DND-41 (cell line): Measurements from ENCODE around the gene ATP13A1.

Experiments
- ATAC-seq: fragments of 200-7000 bp; cut with Tn5 transposase; 3 replicates; pipeline ENCODE4 v1.9.1; 2021; ENCODE audit warnings: low read depth; ENCODE audit not compliant: insufficient read depth
- DNase-seq: peaks from one replicate; pipeline ENCODE4 v3.0.0-alpha.2; 2020
- H2AFZ ChIP-seq: 2 replicates; pipeline ENCODE4 v1.6.0; 2012; ENCODE audit warnings: low read depth, low read length
- H3K27ac ChIP-seq: 2 replicates; pipeline ENCODE4 v1.5.1; 2012; ENCODE audit warnings: low read length, inconsistent platforms
- H3K27me3 ChIP-seq: fragments of 200-600 bp; sonication (generic); 2 replicates; pipeline ENCODE4 v1.6.0; 2012; ENCODE audit warnings: low read length, mild to moderate bottlenecking, inconsistent platforms; ENCODE audit not compliant: insufficient read depth, poor library complexity
- H3K36me3 ChIP-seq: 2 replicates; pipeline ENCODE4 v1.5.1; 2012; ENCODE audit warnings: low read length, inconsistent platforms; ENCODE audit not compliant: insufficient read depth
- H3K4me1 ChIP-seq: 2 replicates; pipeline ENCODE4 v1.5.1; 2012; ENCODE audit warnings: mild to moderate bottlenecking, low read length; ENCODE audit not compliant: insufficient read depth
- H3K4me2 ChIP-seq: 2 replicates; pipeline ENCODE4 v1.6.0; 2012; ENCODE audit warnings: mild to moderate bottlenecking, moderate library complexity, low read length, inconsistent platforms; ENCODE audit not compliant: insufficient read depth
- H3K4me3 ChIP-seq, 2 experiments: fragments of 200-600 bp in 1 of 2; shearing (Covaris generic) in 1 of 2; 2 replicates each; pipeline ENCODE4 v1.5.1; 2012 to 2016; ENCODE audit warnings: inconsistent platforms in 2 of 2, low read length in 2 of 2, mild to moderate bottlenecking in 2 of 2, low read depth in 1 of 2, moderate library complexity in 1 of 2
- H3K79me2 ChIP-seq: 2 replicates; pipeline ENCODE4 v1.6.0; 2012; ENCODE audit warnings: low read length, inconsistent platforms; ENCODE audit not compliant: insufficient read depth
- H3K9ac ChIP-seq: 2 replicates; pipeline ENCODE4 v1.6.0; 2012; ENCODE audit warnings: low read depth, mild to moderate bottlenecking, inconsistent platforms, low read length, moderate library complexity
- H3K9me3 ChIP-seq: 2 replicates; pipeline ENCODE4 v1.5.1; 2012; ENCODE audit warnings: low read length, moderate library complexity, mild to moderate bottlenecking, inconsistent platforms; ENCODE audit not compliant: insufficient read depth, severe bottlenecking
- H4K20me1 ChIP-seq: 2 replicates; pipeline ENCODE4 v1.6.0; 2012; ENCODE audit warnings: low read length; ENCODE audit not compliant: insufficient read depth
- CTCF ChIP-seq: IDR thresholded peaks from 2 replicates; pipeline ENCODE4 v1.5.1; 2012; ENCODE audit warnings: borderline replicate concordance, low read length, moderate library complexity, mild to moderate bottlenecking; ENCODE audit not compliant: poor library complexity, severe bottlenecking; ENCODE audit errors: extremely low read depth
- EZH2 ChIP-seq: IDR thresholded peaks from 3 replicates; pipeline ENCODE4 v1.6.1; 2012; ENCODE audit warnings: borderline replicate concordance, low read depth, mild to moderate bottlenecking, moderate library complexity, low read length, inconsistent platforms; ENCODE audit not compliant: severe bottlenecking

The ATP13A1 gene

DNA sequence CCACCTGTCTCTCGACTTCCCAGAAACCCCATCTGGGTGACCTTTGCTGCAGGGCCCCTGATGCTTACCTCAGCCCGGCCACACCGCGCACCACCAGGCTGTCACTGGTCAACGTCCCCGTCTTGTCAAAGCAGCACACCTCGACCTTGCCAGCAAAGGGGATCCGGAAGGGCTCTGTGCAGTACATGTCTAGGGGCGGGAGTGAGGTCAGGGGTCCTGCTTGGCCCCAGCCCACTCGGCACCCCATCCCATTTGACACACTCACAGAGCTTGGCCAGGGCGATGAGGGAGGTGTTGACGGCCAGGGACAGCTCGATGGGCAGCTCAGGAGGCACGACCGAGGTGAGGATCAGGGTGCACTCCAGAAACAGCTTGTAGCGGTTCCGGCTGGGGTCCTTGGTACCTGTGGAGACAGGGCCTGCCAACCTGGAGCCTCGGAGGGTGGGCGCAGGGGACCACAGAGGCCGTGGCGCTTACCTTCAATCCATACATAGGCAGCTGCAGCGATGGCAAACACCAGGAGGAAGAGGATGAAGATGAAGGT, 8.4 kb downstream of the ATP13A1 start:
- Histone ChIP-seq H3K36me3 (peaks cover 99% of the 10 kb centered on the region), H3K27ac (no peak overlapping the region), H3K4me2 (no peak overlapping the region), H3K27me3 (no peaks in the 10 kb centered on the region), H3K9ac (no peak overlapping the region), H3K79me2 (peaks cover 27% of the 10 kb centered on the region), H2AFZ (no peak overlapping the region), H3K4me3 (no peak overlapping the region), H3K4me1 (no peaks in the 10 kb centered on the region), H3K9me3 (no peaks in the 10 kb centered on the region), H4K20me1 (peaks cover 58% of the 10 kb centered on the region)
- TF ChIP-seq CTCF (no peak), EZH2 (no peak)
- ATAC-seq (no peak), DNase-seq (no peak)

GRCh38 chr19:19654441-19654840, 9.0 kb downstream of the ATP13A1 start:
- Histone ChIP-seq H3K36me3 (peaks cover 99% of the 10 kb centered on the region), H3K4me2 (no peak overlapping the region), H3K4me1 (no peaks in the 10 kb centered on the region), H3K9ac (no peak overlapping the region), H4K20me1 (peaks cover 53% of the 10 kb centered on the region), H3K9me3 (no peaks in the 10 kb centered on the region), H3K79me2 (peaks cover 20% of the 10 kb centered on the region), H2AFZ (no peak overlapping the region), H3K4me3 (no peak overlapping the region), H3K27me3 (no peaks in the 10 kb centered on the region), H3K27ac (no peak overlapping the region)
- ATAC-seq (no peak), DNase-seq (no peak)
- TF ChIP-seq CTCF (no peak), EZH2 (no peak)

DNA sequence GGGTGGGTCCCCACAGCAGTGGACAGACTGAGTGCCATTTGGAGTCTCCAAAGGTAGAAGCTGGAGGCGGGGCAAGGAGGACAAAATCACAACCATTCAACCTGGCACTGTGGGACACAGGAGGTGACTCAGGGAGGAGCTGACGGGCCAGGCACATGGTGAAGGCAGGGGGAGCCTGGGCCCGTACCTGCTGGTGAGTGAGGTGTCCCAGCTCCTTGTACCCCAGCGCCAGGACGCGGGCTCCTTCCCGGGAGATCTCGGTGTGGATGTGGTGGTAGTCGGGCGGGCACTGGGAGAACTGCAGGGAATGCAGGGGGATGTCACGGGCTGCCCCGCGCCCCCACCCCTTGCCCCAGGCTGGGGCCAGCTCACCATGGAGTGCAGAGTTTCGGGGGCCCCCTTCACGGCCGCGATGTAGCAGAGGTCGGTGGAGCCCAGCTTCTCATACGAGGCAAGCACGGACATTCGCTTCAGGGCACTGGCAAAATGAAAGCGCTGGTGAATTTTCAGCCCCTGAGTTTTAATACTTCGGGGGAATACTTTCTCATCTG, 9.8 kb downstream of the ATP13A1 start:
- Histone ChIP-seq H4K20me1 (peaks cover 52% of the 10 kb centered on the region), H3K4me2 (no peak overlapping the region), H3K4me3 (no peak overlapping the region), H3K9ac (no peak overlapping the region), H3K27ac (no peak overlapping the region), H2AFZ (no peak overlapping the region), H3K79me2 (peaks cover 13% of the 10 kb centered on the region), H3K36me3 (peaks cover 98% of the 10 kb centered on the region), H3K27me3 (no peaks in the 10 kb centered on the region), H3K9me3 (no peaks in the 10 kb centered on the region), H3K4me1 (no peaks in the 10 kb centered on the region)
- DNase-seq (no peak), ATAC-seq (no peak)
- TF ChIP-seq CTCF (no peak), EZH2 (no peak)
